GM12891 (cell line): ENCODE results near the gene POLD3.

ENCODE experiments used
- POLR2A ChIP-seq: IDR thresholded peaks from 2 replicates; pipeline ENCODE4 v1.6.1; 2011; ENCODE audit warnings: low read depth, low read length, control low read depth
- POLR2AphosphoS5 ChIP-seq: IDR thresholded peaks from 2 replicates; pipeline ENCODE4 v1.6.1; 2011; ENCODE audit warnings: low read depth, low read length, control low read depth
- TAF1 ChIP-seq: IDR thresholded peaks from 2 replicates; pipeline ENCODE4 v1.6.1; 2011; ENCODE audit warnings: low read depth, low read length, control low read depth

DNA sequence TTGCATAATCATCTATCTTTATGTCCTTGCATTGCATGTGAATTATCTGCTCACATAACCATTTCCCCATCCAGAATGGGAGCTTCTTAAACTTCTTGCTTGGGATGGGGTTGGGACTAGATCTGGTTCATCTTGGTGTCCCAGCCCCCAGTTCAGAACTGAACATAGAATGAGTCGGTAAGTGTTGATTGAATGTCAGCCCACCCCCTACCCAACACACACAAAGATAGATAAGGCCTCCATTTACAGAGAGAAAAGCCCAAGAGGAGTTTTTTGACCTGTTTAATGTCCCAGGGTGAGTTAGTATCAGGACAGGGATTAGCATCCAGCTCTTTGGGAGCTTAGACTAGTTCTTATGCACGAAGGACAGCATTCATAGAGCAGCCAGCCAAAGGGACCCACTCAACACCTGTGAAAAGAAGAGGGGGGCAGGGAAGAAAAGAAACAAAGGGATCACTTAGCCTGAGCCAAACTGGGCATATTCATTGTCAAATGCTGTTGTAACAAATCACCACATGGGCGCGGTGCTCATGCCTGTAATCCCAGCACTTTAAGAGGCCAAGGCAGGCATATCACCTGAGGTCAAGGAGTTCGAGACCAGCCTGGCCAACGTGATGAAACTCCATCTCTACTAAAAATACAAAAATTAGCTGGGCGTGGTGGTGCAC, 81.4 kb downstream of the POLD3 start:
- TF ChIP-seq POLR2A (no peak), TAF1 (no peak), POLR2AphosphoS5 (no peak)
